Cardiac fibroblast (primary cell): ENCODE measurements around the gene DEDD2.

Experiments
- DNase-seq, 2 donors: peaks; one replicate each; pipeline versions ENCODE4 v3.0.0 to v3.0.0-alpha.2; 2010; ENCODE audit warnings: low read depth in 2 of 2
- H3K4me3 ChIP-seq, 2 donors: replicated peaks in 1 of 2; 1 replicate in 1 of 2; 2 replicates in 1 of 2; pipeline ENCODE4 v1.5.1; 2011; ENCODE audit warnings: low read depth in 2 of 2, low read length in 2 of 2, mild to moderate bottlenecking in 2 of 2, moderate library complexity in 1 of 2
- CTCF ChIP-seq: IDR thresholded peaks from one replicate; pipeline ENCODE4 v1.5.1; 2011; ENCODE audit warnings: low read depth, mild to moderate bottlenecking, low read length, inconsistent platforms

DEDD2 gene

GRCh38 chr19:42193294-42193693 lies 24.2 kb downstream of the DEDD2 start:
- H3K4me3 ChIP-seq: no peak overlapping the region
- no peak for TF ChIP-seq CTCF

DNA sequence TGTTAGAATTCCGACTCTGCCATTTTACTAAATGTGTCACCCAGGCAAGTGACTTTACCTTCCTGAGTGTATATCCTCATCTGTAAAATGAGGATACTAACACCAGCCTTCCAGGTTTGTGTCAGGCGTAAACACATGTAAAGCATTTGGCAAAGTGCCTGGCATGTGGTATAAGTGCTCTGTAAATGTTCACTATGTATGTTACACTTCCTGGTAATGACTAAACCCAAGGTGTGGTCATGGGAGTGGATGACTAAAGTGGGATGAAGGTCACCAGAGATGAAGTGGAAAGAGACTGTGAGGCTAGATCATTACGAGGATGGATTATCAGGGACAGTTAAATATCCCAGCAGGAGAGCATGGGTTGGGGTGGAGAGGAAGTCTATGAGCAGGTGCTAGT lies 25.6 kb downstream of the DEDD2 start:
- no peak overlapping the region for H3K4me3 ChIP-seq
- no peak for TF ChIP-seq CTCF
- peak; percentile 34 to 71 for DNase-seq

More at GRCh38 chr19:42193294-42193693, 24.2 kb downstream of the DEDD2 start:
- DNase-seq: no peak

DNA sequence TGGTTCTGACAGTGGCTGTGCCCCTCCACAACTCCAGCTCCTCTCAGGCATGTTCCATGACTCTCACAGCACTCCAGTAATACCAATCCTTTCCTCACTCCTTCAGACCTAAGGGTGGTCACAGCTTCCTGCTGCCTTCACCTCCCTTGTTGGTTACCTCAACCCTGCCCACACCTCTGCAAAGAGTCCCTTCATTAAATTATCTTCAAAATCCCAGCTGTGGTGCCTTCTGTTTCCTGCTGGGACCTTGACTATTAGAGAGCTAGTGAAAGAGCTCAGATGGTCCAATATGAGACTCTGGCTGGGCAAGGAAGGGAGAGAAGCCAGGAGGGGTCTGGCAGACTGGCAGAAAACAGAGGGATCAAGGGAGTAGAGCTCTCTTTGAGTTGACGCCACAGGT lies 26.1 kb downstream of the DEDD2 start:
- TF ChIP-seq CTCF: no peak
- no peak for DNase-seq
- H3K4me3 ChIP-seq: no peak overlapping the region

GRCh38 chr19:42189133-42189532 lies 28.3 kb downstream of the DEDD2 start:
- no peak for DNase-seq
- TF ChIP-seq CTCF: no peak
- H3K4me3 ChIP-seq: no peak overlapping the region

- H3K4me3 ChIP-seq: no peak overlapping the region
- no peak for DNase-seq
- no peak for TF ChIP-seq CTCF
These were observed 28.8 kb downstream of the DEDD2 start for GRCh38 chr19:42188665-42189064.

GRCh38 chr19:42185277-42185676 lies 32.2 kb downstream of the DEDD2 start:
- TF ChIP-seq CTCF: no peak
- no peak overlapping the region for H3K4me3 ChIP-seq
- DNase-seq: peak; percentile 18 to 32

DNA sequence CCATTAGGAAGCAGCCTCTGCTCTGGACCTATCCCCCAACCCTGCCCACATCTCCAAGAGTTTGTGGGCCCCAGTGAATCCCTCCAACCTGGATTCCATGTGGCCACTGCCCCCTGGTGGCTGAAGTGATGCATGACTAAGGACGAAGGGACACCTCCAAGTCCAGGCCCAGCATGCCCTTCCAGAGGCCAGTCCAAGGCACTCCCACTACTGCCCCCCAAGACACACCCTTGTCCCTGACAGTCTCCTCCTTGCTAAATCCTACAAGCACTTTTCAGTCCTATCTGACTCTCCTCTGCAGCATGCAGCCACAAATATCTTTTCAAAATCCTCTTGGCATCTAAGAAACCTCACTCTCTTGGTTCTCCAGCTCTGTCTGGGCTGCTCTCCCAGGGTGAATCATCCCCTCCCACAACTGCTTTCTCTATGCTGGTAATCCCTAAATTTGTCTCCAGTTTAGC lies 33.0 kb downstream of the DEDD2 start:
- peak; percentile 87 to 90 for DNase-seq
- TF ChIP-seq CTCF: peak; percentile 92
- no peak overlapping the region for H3K4me3 ChIP-seq
